Skeletal muscle tissue (tissue), 4 donors: ENCODE data around the gene SNCAIP. TPM values are rescaled to one million over a fixed set of nuclear protein-coding genes. Genes with fewer than 3 reads are reported as not detected.

Experiments used
- H3K27ac ChIP-seq: one replicate; pipeline ENCODE4 v1.7.0; 2013; ENCODE audit warnings: mild to moderate bottlenecking, low read depth, low read length, inconsistent platforms
- H3K27me3 ChIP-seq, 3 donors: one replicate each; pipeline ENCODE4 v1.7.0; 2013; ENCODE audit warnings: low read length in 3 of 3; ENCODE audit not compliant: control insufficient read depth in 3 of 3, insufficient read depth in 3 of 3
- H3K36me3 ChIP-seq, 3 donors: one replicate each; pipeline ENCODE4 v1.7.0; 2013; ENCODE audit warnings: low read length in 3 of 3; ENCODE audit not compliant: control insufficient read depth in 3 of 3, insufficient read depth in 3 of 3
- H3K4me1 ChIP-seq, 3 donors: one replicate each; pipeline ENCODE4 v1.7.0; 2013; ENCODE audit warnings: low read length in 3 of 3, mild to moderate bottlenecking in 3 of 3; ENCODE audit not compliant: control insufficient read depth in 3 of 3, insufficient read depth in 3 of 3
- H3K4me3 ChIP-seq, 3 donors: one replicate each; pipeline ENCODE4 v1.7.0; 2013; ENCODE audit warnings: low read length in 3 of 3
- H3K9ac ChIP-seq, 3 donors: one replicate each; pipeline ENCODE4 v1.7.0; 2013; ENCODE audit warnings: low read length in 3 of 3, mild to moderate bottlenecking in 3 of 3, moderate library complexity in 2 of 3, low read depth in 1 of 3
- H3K9me3 ChIP-seq, 3 donors: one replicate each; pipeline ENCODE4 v1.7.0; 2013; ENCODE audit warnings: low read length in 3 of 3; ENCODE audit not compliant: control insufficient read depth in 3 of 3
- total RNA-seq: library from RNA; depleted of rRNA; stranded (reverse); fragments of >200 nt; gene quantifications from one replicate; pipeline ENCODE4 v1.2.3, GENCODE V29; 2014
- donor health status: Osteomylitis.

SNCAIP gene
- total RNA-seq: 6.8 TPM

DNA sequence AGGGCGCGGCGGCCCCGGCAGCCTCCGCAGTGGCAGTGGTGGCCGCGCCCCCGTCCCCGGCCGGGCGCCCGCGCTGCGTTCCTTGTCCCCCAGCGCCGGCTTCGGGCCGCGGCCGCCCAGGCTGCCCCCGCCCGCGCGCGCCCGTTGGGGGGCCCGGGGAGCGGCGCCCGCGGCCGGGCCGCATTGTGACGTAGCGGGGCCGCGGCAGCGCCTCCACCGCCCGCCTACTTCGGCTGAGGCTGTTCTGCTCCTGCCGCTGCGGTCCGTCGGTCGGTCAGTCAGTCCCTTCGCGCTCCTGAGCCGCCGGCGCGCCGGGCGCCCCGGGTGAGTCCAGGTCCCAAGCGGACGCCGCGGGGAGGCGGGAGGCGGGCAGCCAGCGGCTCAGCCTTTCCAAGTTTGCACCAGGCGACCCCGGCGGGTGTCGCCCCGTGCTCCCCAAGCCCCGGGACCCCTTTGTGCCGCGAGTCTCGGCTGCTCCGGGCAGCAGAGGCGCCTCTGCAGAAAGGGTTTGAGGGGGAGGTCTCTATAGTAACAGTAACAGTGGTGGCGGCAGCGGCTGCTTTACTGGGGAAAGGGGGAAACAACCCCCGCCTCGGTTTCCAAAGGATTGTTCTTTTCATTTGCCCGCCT, at the start of gene SNCAIP:
SNCAIP (plus strand) TSS at position 277 of the 630 bp plus-strand sequence. CDS start 78,898 bp downstream, outside the sequence.
- Histone ChIP-seq H3K4me3 (peak within 1 kb of the TSS; percentile 58 to 78 (median 65)), H3K36me3 (no peaks in the 10 kb centered on the region), H3K9me3 (no peaks in the 10 kb centered on the region), H3K27me3 (peaks cover 5 to 23% (median 18%) of the 10 kb centered on the region in 3 donors), H3K9ac (peak within 1 kb of the TSS; percentile 34 to 60 (median 45)), H3K4me1 (peaks cover 11 to 14% (median 12%) of the 10 kb centered on the region in 3 donors), H3K27ac (peak within 1 kb of the TSS; percentile 39)

DNA sequence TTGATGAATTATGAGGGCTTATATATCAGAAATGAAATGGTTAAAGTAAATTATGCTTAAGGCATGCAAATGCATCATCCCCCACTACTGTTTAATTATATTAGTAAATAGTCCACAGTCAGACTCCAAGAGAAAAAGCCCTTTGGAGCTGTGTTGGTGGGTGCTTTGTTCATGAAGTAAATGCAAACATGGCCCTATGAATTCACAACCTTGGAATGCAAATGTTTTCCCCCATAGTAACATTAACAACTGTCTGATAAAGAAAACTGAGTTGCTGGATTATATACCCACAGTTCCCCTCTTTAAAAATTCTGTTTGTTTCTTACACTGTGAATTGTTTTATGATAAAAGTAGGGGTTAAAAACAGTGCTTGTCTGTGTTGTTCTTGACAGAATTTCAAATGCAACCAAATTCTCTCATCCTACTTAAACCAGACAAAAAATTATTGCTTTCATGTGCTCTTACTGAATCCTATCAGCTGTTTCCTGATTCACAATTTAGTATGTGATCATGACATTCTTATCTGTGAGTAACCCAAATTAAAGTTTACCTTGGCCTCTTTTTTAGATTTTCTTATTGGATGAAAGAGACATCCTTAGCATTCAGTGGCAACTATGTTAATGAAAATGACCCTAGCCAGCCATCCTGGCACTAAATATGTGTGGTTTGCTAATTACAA, 48.5 kb upstream of the SNCAIP start:
- no peak overlapping the region for H3K9ac ChIP-seq
- H3K27me3 ChIP-seq: no peaks in the 10 kb centered on the region
- H3K36me3 ChIP-seq: no peaks in the 10 kb centered on the region
- H3K27ac ChIP-seq: no peak overlapping the region
- no peaks in the 10 kb centered on the region for H3K9me3 ChIP-seq
- no peak overlapping the region for H3K4me3 ChIP-seq
- no peaks in the 10 kb centered on the region for H3K4me1 ChIP-seq

DNA sequence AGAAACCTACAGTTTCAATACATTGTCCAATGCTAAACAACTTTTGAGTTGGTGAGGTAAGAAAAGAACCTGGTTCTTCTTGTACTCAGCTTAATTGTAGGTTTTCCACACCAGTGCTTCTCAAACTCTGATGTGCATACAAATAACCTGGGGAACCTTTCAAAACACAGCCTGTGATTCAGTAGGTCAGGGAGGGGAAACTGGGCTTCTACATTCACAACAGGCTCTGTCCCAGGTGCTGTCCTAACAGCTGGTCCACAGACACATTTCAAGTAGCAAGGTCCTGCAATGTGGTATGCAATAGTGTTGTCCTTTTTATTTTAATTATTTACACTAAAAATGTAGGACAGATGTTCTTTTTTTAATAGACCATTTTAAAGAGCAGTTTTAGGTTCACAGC, 47.4 kb upstream of the SNCAIP start:
- Histone ChIP-seq H3K27me3 (no peaks in the 10 kb centered on the region), H3K36me3 (no peaks in the 10 kb centered on the region), H3K4me1 (no peaks in the 10 kb centered on the region), H3K27ac (no peak overlapping the region), H3K4me3 (no peak overlapping the region), H3K9ac (no peak overlapping the region), H3K9me3 (no peaks in the 10 kb centered on the region)

DNA sequence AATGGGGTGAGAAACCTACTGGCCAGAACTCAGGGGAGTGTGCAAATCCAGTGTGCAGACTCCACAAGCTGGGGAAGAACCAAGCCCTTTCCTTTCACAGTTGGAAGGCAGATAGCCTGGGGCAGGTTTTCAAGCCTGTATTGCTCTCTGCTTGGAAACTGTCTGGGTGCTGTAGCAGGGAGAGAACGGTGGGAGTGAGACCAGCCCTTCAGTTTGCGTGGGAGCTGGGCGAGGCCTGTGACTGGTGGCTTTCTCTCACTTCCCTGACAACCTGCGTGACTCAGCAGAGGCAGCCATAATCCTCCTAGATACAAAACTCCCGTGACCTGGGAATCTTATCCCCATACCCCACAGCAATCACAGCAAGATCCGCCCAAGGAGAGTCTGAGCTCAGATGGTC, 44.9 kb upstream of the SNCAIP start:
- Histone ChIP-seq H3K27me3 (no peaks in the 10 kb centered on the region), H3K9ac (no peak overlapping the region), H3K4me3 (no peak overlapping the region), H3K4me1 (no peaks in the 10 kb centered on the region), H3K27ac (no peak overlapping the region), H3K9me3 (no peaks in the 10 kb centered on the region), H3K36me3 (no peaks in the 10 kb centered on the region)

DNA sequence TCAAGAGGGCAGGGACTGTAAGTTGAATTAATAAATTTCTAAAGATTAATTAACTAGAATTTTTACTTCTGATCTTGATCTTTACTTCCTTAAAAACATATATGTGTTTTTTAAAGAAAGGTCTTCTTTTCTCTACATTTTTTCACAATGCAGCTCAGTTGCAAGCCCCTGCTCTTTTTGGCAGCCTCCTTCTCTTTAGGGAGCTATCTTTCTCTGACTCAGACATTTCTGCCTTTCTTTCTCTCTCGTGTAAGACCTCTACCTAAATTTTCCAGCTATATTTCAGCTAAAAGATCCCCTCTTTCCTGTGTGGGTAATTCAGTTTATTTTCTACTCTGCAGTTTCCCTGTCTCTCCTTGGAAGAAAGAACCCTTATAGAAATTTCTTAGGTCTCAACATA, 38.3 kb upstream of the SNCAIP start:
- Histone ChIP-seq H3K27ac (no peak overlapping the region), H3K9ac (no peak overlapping the region), H3K4me3 (no peak overlapping the region), H3K27me3 (no peaks in the 10 kb centered on the region), H3K9me3 (no peaks in the 10 kb centered on the region), H3K4me1 (no peaks in the 10 kb centered on the region), H3K36me3 (no peaks in the 10 kb centered on the region)

DNA sequence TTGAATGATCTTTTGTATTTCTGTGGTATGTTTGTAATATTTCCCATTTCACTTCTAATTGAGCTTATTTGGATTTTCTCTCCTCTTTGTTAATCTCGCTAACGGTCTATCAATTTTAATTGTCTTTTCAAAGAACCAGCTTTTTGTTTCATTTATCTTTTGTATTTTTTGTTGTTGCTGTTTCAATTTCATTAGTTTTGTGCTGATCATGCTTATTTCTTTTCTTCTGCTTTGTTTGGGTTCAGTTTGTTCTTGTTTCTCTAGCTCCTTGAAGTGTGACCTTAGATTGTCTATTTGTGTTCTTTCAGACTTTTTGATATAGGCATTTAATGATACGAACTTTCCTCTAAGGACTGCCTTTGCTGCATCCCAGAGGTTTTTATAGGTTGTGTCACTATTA, 28.4 kb upstream of the SNCAIP start:
- H3K9me3 ChIP-seq: no peaks in the 10 kb centered on the region
- H3K36me3 ChIP-seq: no peaks in the 10 kb centered on the region
- H3K4me3 ChIP-seq: no peak overlapping the region
- no peaks in the 10 kb centered on the region for H3K4me1 ChIP-seq
- H3K27me3 ChIP-seq: no peaks in the 10 kb centered on the region
- H3K27ac ChIP-seq: no peak overlapping the region
- H3K9ac ChIP-seq: no peak overlapping the region

DNA sequence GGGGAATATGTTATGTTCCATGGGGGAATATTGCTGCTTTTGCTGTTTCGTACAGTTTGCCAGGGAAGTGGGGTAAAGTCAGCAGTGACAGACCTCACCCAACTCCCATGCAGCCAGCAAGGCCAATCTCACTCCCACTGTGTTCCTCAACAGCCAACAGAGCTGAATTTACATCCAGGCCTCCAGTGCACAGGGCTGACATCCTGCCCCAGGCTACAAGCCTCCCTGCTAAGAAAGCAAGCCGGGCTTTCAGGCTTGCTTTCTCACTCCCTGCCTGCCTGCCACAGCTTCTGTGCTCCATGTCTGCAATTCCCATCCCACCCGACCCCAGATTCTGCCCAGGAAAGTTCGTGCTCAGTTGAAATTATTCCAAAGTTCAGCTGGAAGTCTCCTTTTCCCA, 25.5 kb upstream of the SNCAIP start:
- Histone ChIP-seq H3K9ac (no peak overlapping the region), H3K27ac (no peak overlapping the region), H3K4me3 (no peak overlapping the region), H3K36me3 (no peaks in the 10 kb centered on the region), H3K27me3 (no peaks in the 10 kb centered on the region), H3K9me3 (no peaks in the 10 kb centered on the region), H3K4me1 (no peaks in the 10 kb centered on the region)

DNA sequence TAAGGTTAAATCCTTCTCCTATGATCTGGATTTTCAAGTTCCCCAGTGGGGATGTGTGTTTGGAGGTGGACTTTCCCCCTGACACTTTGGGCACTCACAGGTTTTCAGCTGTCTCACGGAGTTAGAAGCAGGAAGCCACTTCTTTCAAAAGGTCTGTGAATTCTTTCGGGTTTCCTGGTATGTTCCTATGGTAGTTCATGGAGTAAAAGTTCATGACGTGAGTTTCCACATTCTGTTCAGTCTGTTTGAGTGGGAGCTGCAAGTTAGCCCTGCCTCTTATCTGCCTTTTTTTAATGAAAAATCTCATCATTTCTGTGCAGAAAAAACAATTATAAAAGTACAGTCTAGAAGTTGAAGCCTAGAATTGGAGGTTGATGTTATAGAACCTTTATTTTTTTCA, 24.9 kb upstream of the SNCAIP start:
- H3K4me1 ChIP-seq: no peaks in the 10 kb centered on the region
- H3K9ac ChIP-seq: no peak overlapping the region
- H3K36me3 ChIP-seq: no peaks in the 10 kb centered on the region
- no peaks in the 10 kb centered on the region for H3K27me3 ChIP-seq
- H3K9me3 ChIP-seq: no peaks in the 10 kb centered on the region
- H3K27ac ChIP-seq: no peak overlapping the region
- no peak overlapping the region for H3K4me3 ChIP-seq

DNA sequence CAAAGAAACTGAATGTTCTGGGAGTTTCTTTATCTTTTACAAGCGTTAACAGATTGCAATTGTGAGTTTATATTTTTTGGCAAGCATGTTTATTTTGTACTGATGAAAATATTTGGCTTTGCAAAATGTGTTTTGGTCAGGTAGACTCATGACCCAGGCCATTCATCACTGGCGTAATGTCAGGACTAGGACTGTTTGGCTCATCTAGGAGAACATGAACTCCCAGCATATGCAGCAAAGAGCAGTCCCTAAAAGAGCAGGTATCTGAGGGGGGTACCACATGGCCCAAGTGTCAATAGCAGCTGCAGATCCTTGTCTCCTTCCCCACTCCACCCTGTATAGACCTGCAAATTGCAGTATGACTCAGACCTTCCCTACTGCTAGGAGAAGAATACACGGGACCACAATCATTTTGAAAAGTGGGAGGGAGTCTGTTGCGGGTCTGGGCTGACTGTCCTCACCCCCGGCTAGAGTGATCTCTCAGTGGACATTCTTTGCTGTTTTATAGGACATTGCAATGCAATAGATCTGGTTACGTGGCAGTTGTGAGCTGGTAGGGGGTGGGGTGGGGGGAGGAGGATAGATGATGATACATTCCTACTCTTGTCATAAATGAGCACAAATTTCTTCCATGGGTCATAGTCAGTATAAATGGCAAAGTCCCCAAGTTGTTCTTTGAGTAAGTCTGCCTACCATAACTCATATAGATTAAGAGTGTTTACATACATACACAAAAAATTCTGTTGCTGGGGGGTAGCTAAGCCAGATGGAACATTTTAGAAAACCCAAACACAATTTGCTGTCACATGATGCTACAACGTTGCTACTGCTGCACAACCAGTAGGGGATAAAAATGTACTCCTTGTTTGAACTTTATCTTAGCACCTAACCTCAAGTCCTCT, 20.8 kb upstream of the SNCAIP start:
- Histone ChIP-seq H3K4me1 (no peaks in the 10 kb centered on the region), H3K4me3 (no peak overlapping the region), H3K27ac (no peak overlapping the region), H3K9me3 (no peaks in the 10 kb centered on the region), H3K9ac (no peak overlapping the region), H3K36me3 (no peaks in the 10 kb centered on the region), H3K27me3 (no peaks in the 10 kb centered on the region)

DNA sequence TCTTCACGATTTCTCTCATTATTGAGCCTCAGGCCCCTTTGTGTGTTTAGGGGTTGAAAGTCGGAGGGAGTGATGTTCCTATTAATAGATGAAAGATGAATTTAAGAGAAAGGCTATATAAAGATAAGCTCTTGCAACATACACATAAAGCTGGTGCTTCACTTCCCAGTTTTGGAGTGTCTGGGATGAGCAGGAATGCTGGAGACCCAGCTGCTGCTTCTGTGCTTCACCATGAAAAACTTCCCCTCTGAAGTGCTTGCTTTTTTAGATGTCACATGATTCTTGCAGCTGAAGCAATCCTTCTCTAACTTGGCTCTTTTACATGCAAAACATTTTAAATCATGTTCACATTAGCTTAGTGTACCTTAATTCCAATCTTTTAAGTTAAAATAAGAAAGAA, 19.7 kb upstream of the SNCAIP start:
- no peak overlapping the region for H3K27ac ChIP-seq

More for the DNA sequence above, 19.7 kb upstream of the SNCAIP start:
- H3K27me3 ChIP-seq: no peaks in the 10 kb centered on the region
- H3K9me3 ChIP-seq: no peaks in the 10 kb centered on the region
- H3K4me1 ChIP-seq: no peaks in the 10 kb centered on the region
- no peaks in the 10 kb centered on the region for H3K36me3 ChIP-seq
- H3K4me3 ChIP-seq: no peak overlapping the region
- no peak overlapping the region for H3K9ac ChIP-seq
